Measurements from ENCODE around the gene CERS4.

Gene CERS4

GRCh38 chr19:8257052-8257443 is 47.9 kb downstream of the CERS4 start:
- DNase-seq (ENCODE audit: low read depth): peak; percentile 38
- H3K4me3 ChIP-seq (ENCODE audit: low read depth, low read length): no peak overlapping the region
- TF ChIP-seq MAX (IDR thresholded peaks at IDR 0.05; ENCODE audit: low read depth, low read length) (no peak), CTCF (IDR thresholded peaks at IDR 0.05; ENCODE audit: low read depth, low read length) (no peak), POLR2A (IDR thresholded peaks at IDR 0.05; ENCODE audit: extremely low read depth, insufficient read length) (no peak), MYC (IDR thresholded peaks at IDR 0.05; ENCODE audit: low read depth, low read length) (no peak)

- H3K4me3 ChIP-seq (ENCODE audit: low read depth, low read length): no peak overlapping the region
- DNase-seq (ENCODE audit: low read depth): peak; percentile 22
- TF ChIP-seq MYC (IDR thresholded peaks at IDR 0.05; ENCODE audit: low read depth, low read length) (no peak), CTCF (IDR thresholded peaks at IDR 0.05; ENCODE audit: low read depth, low read length) (no peak), POLR2A (IDR thresholded peaks at IDR 0.05; ENCODE audit: extremely low read depth, insufficient read length) (no peak), MAX (IDR thresholded peaks at IDR 0.05; ENCODE audit: low read depth, low read length) (no peak)
Measured at GRCh38 chr19:8259142-8259921, 50.2 kb downstream of the CERS4 start.

GRCh38 chr19:8259922-8260247 is 50.7 kb downstream of the CERS4 start:
- TF ChIP-seq MYC (IDR thresholded peaks at IDR 0.05; ENCODE audit: low read depth, low read length): no peak
- no peak for TF ChIP-seq MAX (IDR thresholded peaks at IDR 0.05; ENCODE audit: low read depth, low read length)
- TF ChIP-seq POLR2A (IDR thresholded peaks at IDR 0.05; ENCODE audit: extremely low read depth, insufficient read length): no peak
- TF ChIP-seq CTCF (IDR thresholded peaks at IDR 0.05; ENCODE audit: low read depth, low read length): no peak
- no peak for DNase-seq (ENCODE audit: low read depth)
- no peak overlapping the region for H3K4me3 ChIP-seq (ENCODE audit: low read depth, low read length)

GRCh38 chr19:8261347-8261746 is 52.2 kb downstream of the CERS4 start:
- no peak overlapping the region for H3K4me3 ChIP-seq (ENCODE audit: low read depth, low read length)
- DNase-seq (ENCODE audit: low read depth): no peak
- TF ChIP-seq MYC (IDR thresholded peaks at IDR 0.05; ENCODE audit: low read depth, low read length) (no peak), MAX (IDR thresholded peaks at IDR 0.05; ENCODE audit: low read depth, low read length) (no peak), CTCF (IDR thresholded peaks at IDR 0.05; ENCODE audit: low read depth, low read length) (no peak), POLR2A (IDR thresholded peaks at IDR 0.05; ENCODE audit: extremely low read depth, insufficient read length) (no peak)

GRCh38 chr19:8261881-8262280 is 52.7 kb downstream of the CERS4 start:
- no peak overlapping the region for H3K4me3 ChIP-seq (ENCODE audit: low read depth, low read length)
- TF ChIP-seq POLR2A (IDR thresholded peaks at IDR 0.05; ENCODE audit: extremely low read depth, insufficient read length) (no peak), MAX (IDR thresholded peaks at IDR 0.05; ENCODE audit: low read depth, low read length) (no peak), CTCF (IDR thresholded peaks at IDR 0.05; ENCODE audit: low read depth, low read length) (no peak), MYC (IDR thresholded peaks at IDR 0.05; ENCODE audit: low read depth, low read length) (no peak)
- DNase-seq (ENCODE audit: low read depth): no peak

Data from NB4 (cell line).